ENCODE data around the gene NBAS.

GRCh38 chr2:15480552-15480951 lies 80.6 kb downstream of the NBAS start:
- TF ChIP-seq CTCF (IDR thresholded peaks at IDR 0.05; ENCODE audit: extremely low read depth in 1 of 2, insufficient read depth in 1 of 2, low read depth in 1 of 2, low read length in 2 of 2) (no peak), POLR2AphosphoS5 (IDR thresholded peaks at IDR 0.05; ENCODE audit: insufficient read depth, low read depth, low read length) (no peak), JUN (IDR thresholded peaks at IDR 0.05; ENCODE audit: borderline replicate concordance, insufficient read depth, insufficient read length, low read depth) (no peak), MAX (IDR thresholded peaks at IDR 0.05; ENCODE audit: insufficient read depth, insufficient read length) (no peak), FOS (IDR thresholded peaks at IDR 0.05; ENCODE audit: borderline replicate concordance, insufficient read depth, low read length) (no peak), POLR2A (IDR thresholded peaks at IDR 0.05; ENCODE audit: low read depth, low read length) (no peak)

Data from endothelial cell of umbilical vein (primary cell).